Measurements from ENCODE around the gene IQCB1. TPM values are rescaled to one million over a fixed set of nuclear protein-coding genes. Genes with fewer than 3 reads are reported as not detected.

Gene IQCB1
- total RNA-seq, 1 experiment from 2014 or later = 49.5 TPM

DNA sequence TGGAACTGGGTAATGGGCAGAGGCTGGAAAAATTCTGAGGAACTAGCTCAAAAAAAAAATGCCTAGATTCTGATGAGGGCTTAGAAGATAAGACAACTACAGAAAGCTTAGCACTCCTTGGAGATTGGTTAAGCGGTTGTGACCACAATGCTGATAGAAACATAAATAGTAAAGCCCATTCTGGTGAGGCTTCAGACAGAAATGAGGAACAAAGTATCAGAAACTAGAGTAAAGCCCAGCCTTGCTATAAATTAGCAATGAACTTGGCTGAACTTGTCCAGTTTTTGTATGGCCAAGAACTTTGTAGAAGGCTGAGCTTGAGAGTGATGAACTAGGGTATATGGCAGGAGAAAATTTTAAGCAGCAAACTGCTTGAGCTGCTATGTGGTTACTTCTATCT, 110.7 kb downstream of the IQCB1 start:
- intact Hi-C loops (cut with micrococcal nuclease; ENCODE audit: unreplicated experiment) = no loop called here
- POLR2A ChIA-PET (ENCODE audit: low non-redundant PET) = interaction anchor here (0.5 kb wide), 1 partner anchor 38 kb away, joined by 4 read pairs; no protein-coding TSS in a partner anchor
- no peak overlapping the region for H3K27ac ChIP-seq (ENCODE audit: low read depth, low read length, poor library complexity, severe bottlenecking)
- TF ChIP-seq, protein P1, sequence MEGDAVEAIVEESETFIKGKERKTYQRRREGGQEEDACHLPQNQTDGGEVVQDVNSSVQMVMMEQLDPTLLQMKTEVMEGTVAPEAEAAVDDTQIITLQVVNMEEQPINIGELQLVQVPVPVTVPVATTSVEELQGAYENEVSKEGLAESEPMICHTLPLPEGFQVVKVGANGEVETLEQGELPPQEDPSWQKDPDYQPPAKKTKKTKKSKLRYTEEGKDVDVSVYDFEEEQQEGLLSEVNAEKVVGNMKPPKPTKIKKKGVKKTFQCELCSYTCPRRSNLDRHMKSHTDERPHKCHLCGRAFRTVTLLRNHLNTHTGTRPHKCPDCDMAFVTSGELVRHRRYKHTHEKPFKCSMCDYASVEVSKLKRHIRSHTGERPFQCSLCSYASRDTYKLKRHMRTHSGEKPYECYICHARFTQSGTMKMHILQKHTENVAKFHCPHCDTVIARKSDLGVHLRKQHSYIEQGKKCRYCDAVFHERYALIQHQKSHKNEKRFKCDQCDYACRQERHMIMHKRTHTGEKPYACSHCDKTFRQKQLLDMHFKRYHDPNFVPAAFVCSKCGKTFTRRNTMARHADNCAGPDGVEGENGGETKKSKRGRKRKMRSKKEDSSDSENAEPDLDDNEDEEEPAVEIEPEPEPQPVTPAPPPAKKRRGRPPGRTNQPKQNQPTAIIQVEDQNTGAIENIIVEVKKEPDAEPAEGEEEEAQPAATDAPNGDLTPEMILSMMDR (conservative IDR thresholded peaks at IDR 0.05; ENCODE audit: low read depth, low read length) = no peak
- no peak for TF ChIP-seq EZH2 (IDR thresholded peaks at IDR 0.05; ENCODE audit: borderline replicate concordance, low read depth, low read length, poor library complexity, severe bottlenecking)
- H3K36me3 ChIP-seq (ENCODE audit: insufficient read depth, low read length, poor library complexity, severe bottlenecking) = peaks cover 16% of the 10 kb centered on the region
- H3K4me1 ChIP-seq (ENCODE audit: insufficient read depth, low read length, poor library complexity, severe bottlenecking) = no peaks in the 10 kb centered on the region
- DNase-seq (ENCODE audit: low spot score) = no peak
- H3K27me3 ChIP-seq (replicated peaks; ENCODE audit: insufficient read depth, low read depth, low read length, poor library complexity) = no peaks in the 10 kb centered on the region
- H3K9me3 ChIP-seq (ENCODE audit: low read depth, low read length, poor library complexity, severe bottlenecking) = no peaks in the 10 kb centered on the region
- CTCF ChIA-PET = no interaction called here
- BruUV-seq (replicated peaks) = no TSS peak
- no peak overlapping the region for H3K4me3 ChIP-seq (ENCODE audit: low read depth, low read length, poor library complexity, severe bottlenecking)

DNA sequence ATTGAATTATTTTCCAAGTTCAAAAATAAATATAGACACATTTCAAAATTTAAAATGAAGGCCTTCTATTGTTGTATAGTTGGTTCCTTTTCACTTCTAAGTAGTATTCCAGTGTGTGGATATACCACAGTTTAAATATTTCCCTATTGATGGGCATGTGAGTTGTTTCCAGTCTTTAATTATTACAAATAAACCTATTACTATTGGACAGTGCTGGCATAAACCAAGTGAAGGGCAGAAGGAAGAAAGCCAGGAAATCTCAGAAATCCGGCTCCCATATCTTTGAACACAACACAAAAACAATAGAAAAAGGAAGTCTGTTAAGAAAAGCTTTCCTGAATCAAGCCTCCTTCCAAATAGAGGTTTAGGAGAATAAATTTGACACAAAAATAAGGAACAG, 111.4 kb downstream of the IQCB1 start:
- no TSS peak for BruUV-seq (replicated peaks)
- H3K27me3 ChIP-seq (replicated peaks; ENCODE audit: insufficient read depth, low read depth, low read length, poor library complexity) = no peaks in the 10 kb centered on the region
- intact Hi-C loops (cut with micrococcal nuclease; ENCODE audit: unreplicated experiment) = no loop called here

GRCh38 chr3:121722411-121722810, 112.4 kb downstream of the IQCB1 start:
- intact Hi-C loops (cut with micrococcal nuclease; ENCODE audit: unreplicated experiment) = no loop called here
- Histone ChIP-seq H3K27ac (ENCODE audit: low read depth, low read length, poor library complexity, severe bottlenecking) (no peak overlapping the region), H3K9me3 (ENCODE audit: low read depth, low read length, poor library complexity, severe bottlenecking) (no peaks in the 10 kb centered on the region), H3K27me3 (replicated peaks; ENCODE audit: insufficient read depth, low read depth, low read length, poor library complexity) (no peaks in the 10 kb centered on the region), H3K4me3 (ENCODE audit: low read depth, low read length, poor library complexity, severe bottlenecking) (no peak overlapping the region), H3K4me1 (ENCODE audit: insufficient read depth, low read length, poor library complexity, severe bottlenecking) (no peaks in the 10 kb centered on the region), H3K36me3 (ENCODE audit: insufficient read depth, low read length, poor library complexity, severe bottlenecking) (peaks cover 12% of the 10 kb centered on the region)
- no peak for DNase-seq (ENCODE audit: low spot score)
- no TSS peak for BruUV-seq (replicated peaks)
- ChIA-PET CTCF (no interaction called here), POLR2A (ENCODE audit: low non-redundant PET) (no interaction called here)
- no peak for TF ChIP-seq EZH2 (IDR thresholded peaks at IDR 0.05; ENCODE audit: borderline replicate concordance, low read depth, low read length, poor library complexity, severe bottlenecking)
- TF ChIP-seq, protein P1 (conservative IDR thresholded peaks at IDR 0.05; ENCODE audit: low read depth, low read length) = no peak

More for the DNA sequence above, 111.4 kb downstream of the IQCB1 start:
- H3K27ac ChIP-seq (ENCODE audit: low read depth, low read length, poor library complexity, severe bottlenecking) = no peak overlapping the region
- H3K9me3 ChIP-seq (ENCODE audit: low read depth, low read length, poor library complexity, severe bottlenecking) = no peaks in the 10 kb centered on the region
- CTCF ChIA-PET = no interaction called here
- TF ChIP-seq, protein P1 (conservative IDR thresholded peaks at IDR 0.05; ENCODE audit: low read depth, low read length) = no peak
- no peak for TF ChIP-seq EZH2 (IDR thresholded peaks at IDR 0.05; ENCODE audit: borderline replicate concordance, low read depth, low read length, poor library complexity, severe bottlenecking)
- no peaks in the 10 kb centered on the region for H3K4me1 ChIP-seq (ENCODE audit: insufficient read depth, low read length, poor library complexity, severe bottlenecking)
- DNase-seq (ENCODE audit: low spot score) = no peak
- peaks cover 16% of the 10 kb centered on the region for H3K36me3 ChIP-seq (ENCODE audit: insufficient read depth, low read length, poor library complexity, severe bottlenecking)
- POLR2A ChIA-PET (ENCODE audit: low non-redundant PET) = interaction anchor here (0.5 kb wide), 1 partner anchor 38 kb away, joined by 4 read pairs; no protein-coding TSS in a partner anchor
- H3K4me3 ChIP-seq (ENCODE audit: low read depth, low read length, poor library complexity, severe bottlenecking) = no peak overlapping the region

Data from A673 (cell line).